ENCODE results near the gene PPP1R15B.
"Not testable (repeated sequence)": the region's sequence is repeated elsewhere in the genome, so short reads cannot be mapped to it uniquely, and the experiment has no call there.

Gene PPP1R15B

GRCh38 chr1:204443871-204444581 lies 32.4 kb upstream of the PPP1R15B start:
- no peak for DNase-seq (ENCODE audit: low spot score)

DNA sequence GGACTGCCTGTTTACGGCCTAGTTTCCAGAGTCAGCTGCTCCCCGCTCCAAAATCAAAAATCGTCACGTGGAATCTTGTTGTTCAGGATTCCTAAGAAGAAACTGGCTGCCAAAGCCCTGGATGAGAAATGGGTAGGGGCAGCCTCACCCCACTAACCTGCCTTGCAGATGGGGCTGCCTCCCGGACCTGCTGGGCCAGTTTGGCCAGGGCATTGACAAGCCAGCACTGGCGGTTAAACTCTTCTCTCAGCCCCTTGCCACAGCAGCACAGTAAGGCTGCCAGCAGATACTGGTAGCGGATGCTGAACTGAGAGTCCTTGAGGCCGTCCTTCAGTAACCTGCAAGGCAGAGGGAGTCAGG lies 31.6 kb upstream of the PPP1R15B start:
- no peak for DNase-seq (ENCODE audit: low spot score)

DNA sequence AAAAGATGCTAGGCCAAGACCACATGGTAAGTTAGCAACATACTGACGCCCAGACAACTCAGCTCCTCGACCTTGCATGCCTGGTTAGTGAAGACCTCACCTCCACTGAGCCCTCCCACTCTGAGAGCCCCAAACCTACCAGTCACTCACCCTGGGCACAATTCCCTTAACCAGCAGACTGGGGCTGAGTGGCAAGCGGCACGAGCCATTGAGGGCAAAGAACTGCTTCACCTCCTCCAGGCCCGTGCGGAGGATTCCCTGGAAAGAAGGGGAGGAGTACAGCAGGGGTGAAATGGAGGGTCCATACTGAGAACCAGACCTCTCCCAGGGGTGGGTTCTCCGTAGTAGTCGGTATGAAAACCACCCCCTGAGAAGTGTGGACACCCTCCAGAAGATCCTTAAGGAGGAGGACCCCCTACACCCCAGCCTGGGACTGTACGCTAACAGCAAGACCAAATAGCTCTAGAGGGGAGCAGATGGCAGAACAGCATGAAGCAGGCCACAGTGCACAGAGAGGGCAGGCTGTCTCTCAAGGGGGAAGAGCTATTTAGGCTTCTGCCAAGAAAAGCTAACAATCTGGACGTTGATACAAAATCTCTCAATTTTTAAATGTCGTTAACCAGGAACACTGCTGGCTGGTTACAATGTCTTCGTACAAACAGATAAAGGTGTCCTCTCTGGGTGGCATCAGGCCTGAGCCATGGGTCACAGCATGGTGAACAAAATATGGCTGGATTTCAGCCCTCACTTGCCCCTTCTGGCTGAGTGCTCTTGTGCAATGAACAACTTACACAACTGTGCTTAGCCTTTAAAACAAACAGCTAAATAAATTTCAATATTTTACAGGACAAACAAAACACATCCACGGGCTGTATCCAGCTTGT lies 31.0 kb upstream of the PPP1R15B start:
- no peak for DNase-seq (ENCODE audit: low spot score)

DNA sequence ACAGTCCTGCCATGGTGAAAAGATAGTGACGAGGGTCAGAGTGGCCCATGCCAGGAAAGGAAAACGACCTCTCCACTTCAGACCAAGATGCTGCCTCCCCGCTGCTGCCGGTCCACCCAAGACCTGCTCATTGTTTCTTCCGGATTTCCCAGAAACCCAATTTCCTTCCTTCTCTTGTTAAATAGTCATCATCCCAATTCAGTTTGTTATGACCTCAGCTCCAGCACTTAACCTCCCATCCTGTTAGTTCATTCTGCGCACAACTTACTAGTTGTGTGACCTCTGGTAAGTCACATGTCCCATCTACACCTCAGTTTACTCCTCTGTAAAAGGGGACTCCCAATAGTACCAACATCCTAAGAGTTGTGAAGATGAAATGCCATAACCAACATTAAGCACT lies 29.9 kb upstream of the PPP1R15B start:
- no peak for DNase-seq (ENCODE audit: low spot score)

- no peak for DNase-seq (ENCODE audit: low spot score)
Observed at GRCh38 chr1:204439621-204440375, 28.2 kb upstream of the PPP1R15B start.

- no peak for DNase-seq (ENCODE audit: low spot score)
Observed at GRCh38 chr1:204438628-204439027, 27.0 kb upstream of the PPP1R15B start.

- DNase-seq (ENCODE audit: low spot score) = no peak
Observed at GRCh38 chr1:204437796-204438570, 26.4 kb upstream of the PPP1R15B start.

GRCh38 chr1:204435872-204436271 lies 24.3 kb upstream of the PPP1R15B start:
- no peak for DNase-seq (ENCODE audit: low spot score)

DNA sequence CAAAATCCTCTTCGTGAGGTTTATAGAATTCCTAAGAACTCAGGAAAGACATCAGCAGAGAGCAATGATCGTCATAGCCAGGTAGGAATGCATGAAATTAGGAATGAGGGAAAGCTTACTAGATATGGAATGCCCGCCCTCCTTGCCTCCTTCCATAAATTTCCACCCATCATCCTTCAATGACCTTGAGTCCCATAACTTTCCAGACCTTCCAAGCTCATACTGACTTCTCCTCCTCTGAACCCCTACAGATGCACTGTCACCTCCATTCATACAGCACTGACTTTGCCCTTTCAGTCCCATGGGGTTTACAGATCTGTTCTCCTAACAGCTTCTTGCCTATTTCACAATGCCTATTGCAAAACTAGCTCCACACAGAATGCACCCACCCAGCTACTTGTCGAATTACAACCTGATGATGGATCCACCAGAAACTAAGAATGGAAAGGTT lies 23.8 kb upstream of the PPP1R15B start:
- no peak for DNase-seq (ENCODE audit: low spot score)

DNA sequence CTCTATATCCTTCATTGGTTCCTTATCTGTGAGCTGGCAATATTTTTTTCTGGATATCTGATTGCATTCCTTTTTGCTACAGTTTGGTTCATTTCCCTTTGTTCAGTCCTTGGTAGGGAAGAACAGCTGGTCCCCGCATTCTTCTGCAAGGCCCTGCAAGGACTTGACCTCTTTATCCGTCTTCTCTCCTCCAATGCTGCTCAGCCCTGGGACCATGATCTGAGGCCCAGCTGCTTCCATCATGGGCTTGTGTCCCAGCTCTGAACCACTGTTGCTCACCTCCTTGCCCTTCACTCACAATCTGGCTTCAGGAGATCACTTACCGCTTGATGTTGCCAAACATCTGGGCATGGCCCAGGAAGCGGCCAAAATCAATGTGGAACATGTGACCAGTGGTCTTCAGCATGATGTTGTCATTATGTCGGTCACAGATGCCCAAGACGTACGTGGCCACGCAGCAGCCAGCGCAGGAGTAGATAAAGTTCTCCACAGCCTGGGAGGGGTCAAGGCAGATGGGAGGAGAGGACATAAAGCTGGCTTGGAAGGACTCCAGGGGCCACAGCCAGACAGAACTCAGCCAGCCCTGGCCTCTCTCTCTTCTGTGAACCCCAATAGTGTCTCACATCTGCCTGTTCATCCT lies 22.6 kb upstream of the PPP1R15B start:
- no peak for DNase-seq (ENCODE audit: low spot score)

GRCh38 chr1:204432708-204433107 lies 21.1 kb upstream of the PPP1R15B start:
- no peak for DNase-seq (ENCODE audit: low spot score)

GRCh38 chr1:204431310-204432184 lies 19.9 kb upstream of the PPP1R15B start:
- peak; percentile 80 for DNase-seq (ENCODE audit: low spot score)

DNA sequence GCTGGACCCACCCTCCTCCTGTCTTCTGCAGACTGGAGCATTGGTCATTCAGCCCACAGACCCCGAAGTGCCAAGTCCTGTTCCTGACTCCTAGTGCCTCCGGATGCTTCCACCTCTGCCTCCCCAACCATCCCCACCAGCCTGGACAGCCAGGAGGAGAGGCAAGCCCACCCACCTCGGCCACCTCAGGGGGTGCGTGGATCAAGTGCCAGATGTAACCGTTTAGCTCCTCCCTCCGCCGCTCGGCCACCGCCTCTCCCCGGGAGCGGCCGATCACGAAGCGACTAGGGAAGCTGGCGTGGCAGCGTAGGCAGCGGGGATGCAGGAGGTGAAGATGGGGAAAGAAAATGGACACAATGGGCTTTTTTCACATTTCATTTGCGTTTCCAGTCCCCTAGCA lies 18.1 kb upstream of the PPP1R15B start:
- DNase-seq (ENCODE audit: low spot score) = no peak

DNA sequence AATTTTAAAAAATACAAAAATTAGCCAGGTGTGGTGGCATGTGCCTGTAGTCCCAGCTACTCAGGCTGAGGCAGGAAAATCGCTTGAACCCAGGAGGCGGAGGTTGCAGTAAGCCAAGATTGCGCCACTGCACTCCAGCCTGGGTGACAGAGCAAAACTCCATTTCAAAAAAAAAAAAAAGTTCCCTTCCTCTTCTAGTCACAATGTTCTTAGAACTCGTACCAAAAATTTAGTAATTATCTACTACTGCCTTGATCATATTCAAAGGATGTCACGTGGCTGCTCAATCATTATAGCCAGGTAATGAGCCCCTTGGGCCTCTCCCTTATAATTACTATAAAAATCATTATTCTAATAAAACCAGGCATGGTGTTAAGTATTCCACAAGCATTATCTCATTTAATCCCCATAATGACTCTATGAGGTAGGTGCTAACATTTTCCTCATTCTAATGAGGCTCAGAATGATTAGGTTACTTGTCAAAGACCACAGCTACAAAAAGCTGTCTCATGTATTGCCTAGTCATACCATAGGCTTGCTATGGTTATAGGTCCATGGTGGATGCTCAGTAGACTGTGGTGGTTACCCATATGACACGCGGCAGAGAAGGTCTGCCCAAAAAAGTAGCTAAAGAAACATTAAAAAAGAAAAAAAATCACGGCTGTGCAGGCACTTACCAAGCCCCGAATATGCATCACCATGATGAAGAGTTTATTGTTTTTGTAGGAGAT lies 15.5 kb upstream of the PPP1R15B start:
- DNase-seq (ENCODE audit: low spot score) = no peak

DNA sequence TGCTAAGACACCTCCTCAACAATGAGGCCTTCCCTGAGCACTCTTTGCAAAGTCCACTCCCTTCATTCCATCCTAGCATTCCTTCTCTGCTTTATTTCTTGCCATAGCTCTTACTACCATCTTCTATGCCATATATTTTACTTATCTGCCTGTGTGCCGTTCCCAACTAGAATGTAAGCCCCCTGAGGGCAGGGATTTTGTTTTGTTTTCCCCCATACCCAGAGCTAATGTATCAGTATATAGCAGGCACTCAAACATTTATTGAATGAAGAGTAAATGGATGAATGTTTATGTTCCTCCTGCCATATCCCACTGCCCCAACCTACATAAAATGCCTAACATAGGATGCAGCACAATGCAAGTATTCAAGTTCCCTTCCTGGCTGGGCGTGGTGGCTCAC lies 14.9 kb upstream of the PPP1R15B start:
- no peak for DNase-seq (ENCODE audit: low spot score)

DNA sequence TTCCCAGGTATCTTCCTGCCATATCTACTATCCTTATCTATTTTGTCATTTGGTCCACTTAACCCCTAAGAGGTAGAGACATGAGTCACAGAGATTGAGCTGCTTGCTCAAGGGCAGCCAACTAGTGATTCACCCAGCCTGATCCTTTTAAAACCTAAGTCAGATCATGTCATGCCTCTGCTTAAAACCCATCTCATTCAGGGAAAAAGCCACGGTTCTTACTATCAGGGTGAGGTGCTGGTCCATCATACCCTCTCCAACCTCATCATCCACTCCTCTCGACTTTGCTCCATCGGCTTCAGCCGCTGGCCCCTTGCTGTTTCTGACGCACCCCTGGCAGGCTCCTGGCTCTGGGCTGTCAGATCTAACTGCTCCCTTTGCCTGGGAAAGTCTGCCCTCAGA lies 14.4 kb upstream of the PPP1R15B start:
- no peak for DNase-seq (ENCODE audit: low spot score)

DNA sequence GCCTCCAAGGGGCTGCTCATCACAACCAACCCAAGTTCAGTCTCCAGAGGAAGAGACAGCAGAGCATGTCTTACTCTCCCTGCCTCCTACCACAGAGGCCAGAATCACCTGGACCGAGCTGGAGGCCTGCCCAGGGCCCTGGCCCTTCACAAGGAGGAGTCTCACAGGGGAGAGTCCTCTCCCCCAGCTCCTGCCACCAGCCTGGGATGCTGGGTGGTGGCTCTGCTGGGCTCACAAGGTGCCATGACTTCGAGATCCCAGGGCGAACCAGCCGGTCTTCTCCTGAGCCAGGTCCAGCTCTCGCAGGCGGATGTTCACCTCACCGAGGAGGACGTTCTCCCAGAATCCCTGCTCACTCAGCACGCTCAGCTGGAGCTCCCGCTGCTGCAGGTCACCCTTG lies 13.0 kb upstream of the PPP1R15B start:
- DNase-seq (ENCODE audit: low spot score) = no peak

GRCh38 chr1:204422061-204422705 lies 10.6 kb upstream of the PPP1R15B start:
- not testable (repeated sequence) for DNase-seq (ENCODE audit: low spot score)

GRCh38 chr1:204421441-204421840 lies 9.8 kb upstream of the PPP1R15B start:
- no peak for DNase-seq (ENCODE audit: low spot score)
